GM12865 (cell line): Measurements from ENCODE around the gene WDFY4.

ENCODE experiments used
- DNase-seq: peaks from one replicate; pipeline ENCODE4 v3.0.0; 2010; ENCODE audit warnings: low read depth
- H3K4me3 ChIP-seq: 2 replicates; pipeline ENCODE4 v1.5.1; 2011; ENCODE audit warnings: mild to moderate bottlenecking, low read depth, low read length, control low read depth
- TF ChIP-seq, protein P1 (sequence below): IDR thresholded peaks from 2 replicates; pipeline ENCODE4 v1.5.1; 2011; ENCODE audit warnings: low read length, control low read depth, low read depth, inconsistent platforms; ENCODE audit not compliant: insufficient read depth; ENCODE audit errors: missing control alignments

The WDFY4 gene

DNA sequence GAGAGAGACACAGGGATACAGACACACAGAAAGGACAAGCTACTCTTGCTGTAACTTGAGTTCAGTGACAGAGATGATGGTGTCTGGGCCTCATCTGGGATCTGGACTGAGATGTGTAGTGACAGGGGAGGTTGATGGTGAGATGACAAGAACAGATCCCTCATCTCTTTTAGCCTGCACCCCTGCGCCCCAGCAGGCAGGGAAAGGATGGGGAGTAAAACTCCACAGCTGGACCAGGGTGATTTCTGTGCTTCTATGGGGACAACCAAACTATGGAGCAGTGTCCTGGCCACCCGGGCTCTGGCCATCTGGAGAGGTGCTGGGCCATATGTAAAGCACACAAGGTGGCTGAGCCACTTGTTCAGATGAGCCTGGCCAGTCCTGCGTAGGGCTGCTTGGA, 259.5 kb downstream of the WDFY4 start:
- TF ChIP-seq, protein P1, sequence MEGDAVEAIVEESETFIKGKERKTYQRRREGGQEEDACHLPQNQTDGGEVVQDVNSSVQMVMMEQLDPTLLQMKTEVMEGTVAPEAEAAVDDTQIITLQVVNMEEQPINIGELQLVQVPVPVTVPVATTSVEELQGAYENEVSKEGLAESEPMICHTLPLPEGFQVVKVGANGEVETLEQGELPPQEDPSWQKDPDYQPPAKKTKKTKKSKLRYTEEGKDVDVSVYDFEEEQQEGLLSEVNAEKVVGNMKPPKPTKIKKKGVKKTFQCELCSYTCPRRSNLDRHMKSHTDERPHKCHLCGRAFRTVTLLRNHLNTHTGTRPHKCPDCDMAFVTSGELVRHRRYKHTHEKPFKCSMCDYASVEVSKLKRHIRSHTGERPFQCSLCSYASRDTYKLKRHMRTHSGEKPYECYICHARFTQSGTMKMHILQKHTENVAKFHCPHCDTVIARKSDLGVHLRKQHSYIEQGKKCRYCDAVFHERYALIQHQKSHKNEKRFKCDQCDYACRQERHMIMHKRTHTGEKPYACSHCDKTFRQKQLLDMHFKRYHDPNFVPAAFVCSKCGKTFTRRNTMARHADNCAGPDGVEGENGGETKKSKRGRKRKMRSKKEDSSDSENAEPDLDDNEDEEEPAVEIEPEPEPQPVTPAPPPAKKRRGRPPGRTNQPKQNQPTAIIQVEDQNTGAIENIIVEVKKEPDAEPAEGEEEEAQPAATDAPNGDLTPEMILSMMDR = no peak
- no peak for DNase-seq
- no peak overlapping the region for H3K4me3 ChIP-seq

DNA sequence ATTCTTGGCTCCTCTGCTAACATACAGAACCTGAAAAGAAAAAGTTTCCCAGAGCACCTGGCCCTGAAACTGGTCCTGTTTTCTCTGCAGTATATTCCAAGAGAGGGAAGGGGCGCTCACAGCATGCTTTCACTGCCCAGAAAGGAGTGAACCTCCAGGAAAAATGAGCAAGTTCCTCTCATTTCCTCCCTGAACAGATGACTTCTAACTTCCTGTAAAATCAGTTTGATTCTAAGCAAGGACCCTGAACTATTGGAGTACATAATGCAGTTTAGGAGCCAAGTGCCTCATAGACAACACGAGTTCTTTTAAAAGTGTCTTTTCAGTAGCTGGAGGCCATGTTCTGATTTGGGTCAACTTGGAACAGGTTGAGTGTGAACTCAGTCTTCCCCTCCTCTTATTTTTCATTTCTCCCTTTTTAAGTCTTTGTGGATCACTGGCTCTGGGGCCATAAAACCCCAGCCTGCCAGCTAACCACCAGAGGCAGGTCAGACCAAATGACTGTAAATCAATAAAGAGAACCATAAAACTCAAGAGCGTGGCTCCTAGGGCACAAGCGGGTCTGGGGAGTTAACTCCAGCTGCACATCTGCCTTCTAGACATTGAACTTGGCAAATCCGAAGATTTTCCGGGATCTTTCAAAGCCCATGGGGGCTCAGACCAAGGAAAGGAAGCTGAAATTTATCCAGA, 260.9 kb downstream of the WDFY4 start:
- TF ChIP-seq, protein P1 = no peak
- no peak overlapping the region for H3K4me3 ChIP-seq
- no peak for DNase-seq

DNA sequence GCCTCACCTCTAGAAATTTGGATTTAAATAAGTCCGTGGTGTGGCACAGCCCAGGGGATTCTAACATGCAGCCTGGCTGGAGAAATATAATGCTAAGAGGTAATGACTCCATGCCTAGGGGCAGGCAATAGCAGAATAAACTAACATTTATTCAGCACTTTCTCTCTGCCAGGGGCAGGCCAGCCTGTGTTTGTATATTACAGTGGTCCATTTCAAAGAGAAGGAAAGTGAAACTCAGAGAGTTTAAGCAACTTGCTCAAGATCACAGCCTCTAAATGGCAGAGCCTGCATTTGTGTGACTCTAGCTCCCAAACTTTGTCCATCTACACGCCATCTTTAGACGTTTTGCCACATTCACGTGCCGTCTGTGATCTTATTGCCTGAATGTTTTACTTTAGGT, 261.7 kb downstream of the WDFY4 start:
- TF ChIP-seq, protein P1 = no peak
- DNase-seq = no peak
- no peak overlapping the region for H3K4me3 ChIP-seq

DNA sequence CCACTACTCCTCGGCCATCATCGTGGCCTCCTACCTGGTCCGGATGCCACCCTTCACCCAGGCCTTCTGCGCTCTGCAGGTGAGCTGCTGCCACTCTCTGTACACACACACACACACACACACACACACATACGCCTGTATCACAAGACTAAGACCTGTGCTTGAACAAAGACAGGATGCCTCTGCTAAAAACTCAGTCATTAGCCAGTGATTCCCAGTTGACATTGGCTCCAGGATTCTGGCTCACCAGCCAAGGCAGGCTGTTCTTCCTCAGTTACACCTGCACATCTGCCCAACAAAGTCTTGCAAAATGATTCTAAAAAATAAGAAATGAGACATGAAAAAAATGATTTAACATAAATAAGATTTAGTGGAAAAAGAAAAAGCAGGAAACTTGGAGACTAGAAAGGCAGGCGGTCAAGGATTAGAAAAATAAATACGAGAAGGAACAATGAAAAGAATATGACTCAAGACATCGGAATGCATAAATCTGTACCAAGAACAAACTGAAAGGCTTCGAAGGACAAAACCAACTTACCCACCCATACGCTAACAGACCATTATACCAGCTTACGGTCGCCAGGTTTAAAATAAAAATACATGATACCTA, 262.3 kb downstream of the WDFY4 start:
- TF ChIP-seq, protein P1 = no peak
- H3K4me3 ChIP-seq = no peak overlapping the region
- no peak for DNase-seq

DNA sequence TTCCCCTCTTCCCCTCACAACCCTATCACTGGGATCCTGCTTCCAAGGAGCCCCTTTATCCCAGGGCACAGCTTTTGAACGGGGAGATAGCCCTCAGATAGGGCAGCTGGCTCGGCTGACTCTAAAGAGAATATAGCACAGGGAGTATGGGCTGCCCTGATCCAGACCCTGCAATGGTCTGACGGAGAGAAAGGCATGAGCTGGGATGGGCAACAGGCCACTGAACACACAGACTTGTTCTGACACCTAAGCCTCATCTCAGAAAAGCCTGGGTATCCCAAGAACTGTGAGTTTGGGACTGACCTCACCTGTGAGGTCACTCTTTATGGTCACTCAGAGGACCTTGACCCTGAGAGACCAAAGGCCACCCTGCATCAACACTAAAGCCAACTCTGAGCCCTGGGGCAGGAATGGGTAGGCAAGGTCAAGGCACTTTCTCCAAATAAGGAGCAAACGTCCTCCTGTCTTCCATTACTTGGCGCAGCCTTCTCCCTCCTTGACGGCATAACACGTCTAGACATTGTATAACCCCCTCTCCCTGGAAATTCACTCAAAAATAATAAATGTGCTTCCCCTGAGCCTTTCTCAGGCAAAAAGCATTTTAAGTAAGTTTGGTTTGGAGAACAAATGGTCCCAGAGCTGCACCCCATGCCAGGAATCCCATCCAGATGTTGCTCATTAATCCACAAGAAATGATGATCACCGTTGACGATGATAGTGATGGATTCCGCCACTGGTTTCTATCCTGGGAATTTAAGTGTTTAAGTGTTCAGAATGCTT, 263.2 kb downstream of the WDFY4 start:
- DNase-seq = no peak
- TF ChIP-seq, protein P1 = no peak
- H3K4me3 ChIP-seq = no peak overlapping the region

DNA sequence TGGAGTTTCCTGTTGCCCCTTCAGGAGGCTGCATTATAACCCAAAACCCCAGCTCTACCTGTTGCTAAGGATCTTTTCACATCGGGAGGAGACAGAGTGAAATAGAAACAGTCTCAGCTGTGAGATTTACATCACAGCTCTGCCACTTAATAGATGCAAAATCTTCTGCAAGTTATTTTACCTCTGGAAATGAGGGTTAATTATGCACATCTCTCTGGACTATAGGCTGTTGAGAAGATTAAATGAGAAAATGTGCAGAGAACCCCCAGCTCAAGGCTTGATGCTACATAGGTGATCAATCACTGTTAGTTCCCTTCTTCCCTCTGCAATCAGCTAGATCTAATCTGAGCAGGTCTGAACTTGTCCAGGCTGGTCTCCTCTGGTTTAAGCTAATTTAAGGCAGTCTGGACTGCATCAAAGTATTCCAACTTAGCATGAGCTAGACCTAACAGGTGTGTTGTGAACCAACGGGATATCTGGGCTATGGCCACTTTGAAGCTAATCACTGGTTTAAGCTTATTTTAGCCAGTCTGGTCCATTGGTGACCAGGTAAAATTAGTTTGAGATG, 263.9 kb downstream of the WDFY4 start:
- TF ChIP-seq, protein P1 = no peak
- DNase-seq = no peak

More for the DNA sequence above, 263.9 kb downstream of the WDFY4 start:
- no peak overlapping the region for H3K4me3 ChIP-seq
